Lower leg skin (tissue), 3 donors: ENCODE measurements around the gene SETD1A.

ENCODE experiments used
- CTCF ChIP-seq, 3 donors: fragments of 450-650 bp; IDR thresholded peaks; one replicate each; pipeline ENCODE4 v1.5.1; 2016; ENCODE audit warnings: antibody characterized with exemption in 3 of 3, mild to moderate bottlenecking in 3 of 3, moderate library complexity in 2 of 3
- POLR2A ChIP-seq, 2 donors: fragments of 450-650 bp; IDR thresholded peaks; one replicate each; pipeline ENCODE4 v1.6.1; 2016 to 2017; ENCODE audit warnings: antibody characterized with exemption in 2 of 2, mild to moderate bottlenecking in 1 of 2, moderate library complexity in 1 of 2

DNA sequence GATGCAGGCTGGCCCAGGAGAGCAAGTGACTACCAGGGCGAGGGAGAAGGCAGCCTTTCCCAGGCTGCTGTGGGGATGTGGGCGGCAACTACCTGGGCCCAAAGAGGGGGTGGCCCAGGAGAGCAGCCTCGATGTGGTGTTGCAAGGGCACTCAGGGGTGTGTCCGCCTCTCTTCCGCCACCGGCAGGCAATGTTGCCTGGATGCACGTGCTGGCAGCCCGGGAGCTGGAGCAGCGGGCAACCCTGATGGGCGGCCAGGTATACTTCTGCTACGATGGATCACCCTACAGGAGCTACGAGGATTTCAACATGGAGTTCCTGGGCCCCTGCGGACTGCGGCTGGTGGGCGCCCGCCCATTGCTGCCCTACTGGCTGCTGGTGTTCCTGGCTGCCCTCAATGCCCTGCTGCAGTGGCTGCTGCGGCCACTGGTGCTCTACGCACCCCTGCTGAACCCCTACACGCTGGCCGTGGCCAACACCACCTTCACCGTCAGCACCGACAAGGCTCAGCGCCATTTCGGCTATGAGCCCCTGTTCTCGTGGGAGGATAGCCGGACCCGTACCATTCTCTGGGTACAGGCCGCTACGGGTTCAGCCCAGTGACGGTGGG is 30.1 kb downstream of the SETD1A start:
- TF ChIP-seq CTCF (IDR thresholded peaks at IDR 0.05): no peak
- no peak for TF ChIP-seq POLR2A (IDR thresholded peaks at IDR 0.05)
